ENCODE results near the gene ZFAND3. TPM values are rescaled to one million over a fixed set of nuclear protein-coding genes. Genes with fewer than 3 reads are reported as not detected.

ZFAND3 gene
- total RNA-seq, 6 donors from 2014 or later: 26.2 to 66.4 (median 55.5) TPM

- H3K4me1 ChIP-seq: peaks cover 9 to 22% (median 11%) of the 10 kb centered on the region in 4 donors
- H3K27ac ChIP-seq: no peak overlapping the region
- no peak overlapping the region for H3K4me3 ChIP-seq
- DNase-seq: peak in 1 of 2 donors; percentile 43
- TF ChIP-seq POLR2A (IDR thresholded peaks at IDR 0.05) (no peak), EP300 (IDR thresholded peaks at IDR 0.05) (no peak), POLR2AphosphoS5 (IDR thresholded peaks at IDR 0.05) (no peak), CTCF (IDR thresholded peaks at IDR 0.05) (no peak)
- ATAC-seq (ENCODE audit: low FRiP score in 2 of 2): no peak
- H3K27me3 ChIP-seq: no peaks in the 10 kb centered on the region
- 88 to 89% methylated on average over 5 of the region's 5 CpGs for WGBS, 2 donors
- no peaks in the 10 kb centered on the region for H3K9me3 ChIP-seq
- H3K36me3 ChIP-seq: no peaks in the 10 kb centered on the region
Observed at GRCh38 chr6:38144365-38144945, 324.9 kb downstream of the ZFAND3 start.

DNA sequence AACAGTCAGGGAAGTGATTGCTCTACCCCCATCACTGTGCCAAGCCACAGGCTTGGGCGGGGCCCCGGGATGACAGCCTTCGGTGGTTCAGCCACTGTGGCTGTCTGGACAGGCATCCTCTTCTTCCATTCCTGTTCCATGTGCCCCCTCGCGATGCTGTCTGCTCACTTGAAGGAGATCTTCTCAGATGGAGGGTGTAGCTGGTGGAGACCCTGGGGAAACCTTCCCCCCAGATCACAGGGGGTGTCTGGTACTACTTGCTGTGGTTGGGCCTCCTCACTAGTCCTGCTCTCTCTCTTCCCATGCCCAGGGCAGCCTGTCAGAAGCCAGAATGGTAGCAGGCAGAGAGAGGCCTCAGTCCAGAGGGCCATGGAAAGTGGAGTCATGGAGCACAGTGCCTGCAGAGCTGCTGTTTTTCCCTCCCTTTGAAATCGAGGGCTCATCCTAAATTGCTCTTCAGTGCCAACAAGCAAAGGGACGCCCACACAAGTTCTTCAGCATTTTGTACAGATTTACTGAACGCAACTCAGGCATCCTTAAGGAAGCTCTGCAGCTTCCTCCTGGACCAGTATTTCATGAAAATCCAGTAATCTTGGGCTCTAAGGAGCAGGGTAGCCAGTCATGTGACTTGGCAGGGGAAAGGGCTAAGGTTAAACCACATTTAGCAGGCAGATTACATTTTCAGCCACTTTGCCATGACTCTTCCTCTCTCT is 326.6 kb downstream of the ZFAND3 start:
- ATAC-seq (ENCODE audit: low FRiP score in 2 of 2) (peak in 1 of 2 donors; percentile 61), DNase-seq (peak in 1 of 2 donors; percentile 48)
- WGBS, 2 donors: 81 to 85% methylated on average over 6 to 8 of the region's 8 CpGs
- Histone ChIP-seq H3K4me1 (peaks cover 9 to 23% (median 12%) of the 10 kb centered on the region in 4 donors), H3K27me3 (no peaks in the 10 kb centered on the region), H3K27ac (no peak overlapping the region), H3K4me3 (no peak overlapping the region), H3K36me3 (no peaks in the 10 kb centered on the region), H3K9me3 (no peaks in the 10 kb centered on the region)
- TF ChIP-seq EP300 (IDR thresholded peaks at IDR 0.05) (no peak), POLR2A (IDR thresholded peaks at IDR 0.05) (no peak), CTCF (IDR thresholded peaks at IDR 0.05) (no peak), POLR2AphosphoS5 (IDR thresholded peaks at IDR 0.05) (no peak)

GRCh38 chr6:38146734-38147027 is 327.2 kb downstream of the ZFAND3 start:
- H3K36me3 ChIP-seq: peaks cover 0 to under 1% (median 0%) of the 10 kb centered on the region in 4 donors
- H3K9me3 ChIP-seq: no peaks in the 10 kb centered on the region
- 91 to 100% methylated on average over 1 of the region's 1 CpG for whole genome bisulfite sequencing, 2 donors
- H3K27ac ChIP-seq: no peak overlapping the region
- H3K4me1 ChIP-seq: peaks cover 9 to 23% (median 12%) of the 10 kb centered on the region in 4 donors
- no peaks in the 10 kb centered on the region for H3K27me3 ChIP-seq
- TF ChIP-seq POLR2AphosphoS5 (IDR thresholded peaks at IDR 0.05) (no peak), POLR2A (IDR thresholded peaks at IDR 0.05) (no peak), EP300 (IDR thresholded peaks at IDR 0.05) (no peak), CTCF (IDR thresholded peaks at IDR 0.05) (no peak)
- no peak for ATAC-seq (ENCODE audit: low FRiP score in 2 of 2)
- no peak overlapping the region for H3K4me3 ChIP-seq
- no peak for DNase-seq

DNA sequence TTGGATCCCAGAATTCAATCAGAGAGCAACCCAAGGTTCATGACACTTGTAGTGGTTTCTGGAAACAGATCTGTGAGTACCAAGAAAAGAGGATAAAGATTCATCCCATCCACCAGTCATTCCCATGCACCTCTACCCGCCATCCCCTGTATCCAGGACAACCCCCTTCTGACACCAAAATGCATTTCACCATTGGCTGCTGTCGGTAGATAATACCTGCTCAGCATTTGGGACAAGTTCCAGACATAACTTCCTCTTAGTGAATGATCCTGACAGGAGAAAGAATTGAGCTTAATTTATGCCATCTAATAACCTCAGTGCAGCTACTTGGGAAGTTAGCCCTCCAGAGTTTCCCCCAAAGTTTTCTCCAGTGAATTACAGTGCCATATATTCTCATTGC is 329.1 kb downstream of the ZFAND3 start:
- Histone ChIP-seq H3K9me3 (no peaks in the 10 kb centered on the region), H3K27me3 (no peaks in the 10 kb centered on the region), H3K27ac (no peak overlapping the region), H3K4me3 (no peak overlapping the region), H3K4me1 (peaks cover 9 to 20% (median 11%) of the 10 kb centered on the region in 4 donors), H3K36me3 (peaks cover 0 to 19% (median 12%) of the 10 kb centered on the region in 4 donors)
- 75 to 84% methylated on average over 2 of the region's 2 CpGs for WGBS, 2 donors
- TF ChIP-seq POLR2A (IDR thresholded peaks at IDR 0.05) (no peak), CTCF (IDR thresholded peaks at IDR 0.05) (no peak), EP300 (IDR thresholded peaks at IDR 0.05) (no peak), POLR2AphosphoS5 (IDR thresholded peaks at IDR 0.05) (no peak)
- ATAC-seq (ENCODE audit: low FRiP score in 2 of 2): no peak
- no peak for DNase-seq

Measured in upper lobe of left lung (tissue), 6 donors.